ENCODE results near the gene EIF2B1. TPM values are rescaled to one million over a fixed set of nuclear protein-coding genes. Genes with fewer than 3 reads are reported as not detected.

The EIF2B1 gene
- total RNA-seq, 1 donor from 2014 or later: 53.0 TPM

Other genes with a start within 250 kb of the EIF2B1 start
- 6.3 TPM for gene KMT5A, start 249.6 kb downstream of the EIF2B1 start, total RNA-seq (ENCODE audit: insufficient read depth, low replicate concordance)
- gene RILPL2, start 197.0 kb downstream of the EIF2B1 start, total RNA-seq (ENCODE audit: insufficient read depth, low replicate concordance): 5.3 TPM
- gene SNRNP35, start 175.5 kb downstream of the EIF2B1 start, total RNA-seq (ENCODE audit: insufficient read depth, low replicate concordance): 14.4 TPM
- gene RILPL1, start 100.0 kb downstream of the EIF2B1 start, total RNA-seq (ENCODE audit: insufficient read depth, low replicate concordance): 8.2 TPM
- gene TMED2, start 49.1 kb downstream of the EIF2B1 start, total RNA-seq (ENCODE audit: insufficient read depth, low replicate concordance): 456 TPM
- 14.4 TPM for gene DDX55, start 31.6 kb downstream of the EIF2B1 start, total RNA-seq (ENCODE audit: insufficient read depth, low replicate concordance)
- gene GTF2H3, start 143 bp upstream of the EIF2B1 start, total RNA-seq (ENCODE audit: insufficient read depth, low replicate concordance): 15.4 TPM
- gene TCTN2, start 37.4 kb upstream of the EIF2B1 start, total RNA-seq (ENCODE audit: insufficient read depth, low replicate concordance): 9.9 TPM
- gene ATP6V0A2, start 78.7 kb upstream of the EIF2B1 start, total RNA-seq (ENCODE audit: insufficient read depth, low replicate concordance): 11.1 TPM
- gene DNAH10, start 128.6 kb upstream of the EIF2B1 start, total RNA-seq (ENCODE audit: insufficient read depth, low replicate concordance): 0.72 TPM

All from umbilical cord (tissue), 1 donor.